NOMO-1 (cell line): ENCODE measurements around the gene ALAS2.
"Not testable (repeated sequence)": the region's sequence is repeated elsewhere in the genome, so short reads cannot be mapped to it uniquely, and the experiment has no call there.

ENCODE experiments used
- DNase-seq, 2 experiments: peaks; one replicate each; lab custom pipeline; 2025; ENCODE audit not compliant: unreplicated experiment in 2 of 2; lab: John Stamatoyannopoulos, UW

Gene ALAS2

DNA sequence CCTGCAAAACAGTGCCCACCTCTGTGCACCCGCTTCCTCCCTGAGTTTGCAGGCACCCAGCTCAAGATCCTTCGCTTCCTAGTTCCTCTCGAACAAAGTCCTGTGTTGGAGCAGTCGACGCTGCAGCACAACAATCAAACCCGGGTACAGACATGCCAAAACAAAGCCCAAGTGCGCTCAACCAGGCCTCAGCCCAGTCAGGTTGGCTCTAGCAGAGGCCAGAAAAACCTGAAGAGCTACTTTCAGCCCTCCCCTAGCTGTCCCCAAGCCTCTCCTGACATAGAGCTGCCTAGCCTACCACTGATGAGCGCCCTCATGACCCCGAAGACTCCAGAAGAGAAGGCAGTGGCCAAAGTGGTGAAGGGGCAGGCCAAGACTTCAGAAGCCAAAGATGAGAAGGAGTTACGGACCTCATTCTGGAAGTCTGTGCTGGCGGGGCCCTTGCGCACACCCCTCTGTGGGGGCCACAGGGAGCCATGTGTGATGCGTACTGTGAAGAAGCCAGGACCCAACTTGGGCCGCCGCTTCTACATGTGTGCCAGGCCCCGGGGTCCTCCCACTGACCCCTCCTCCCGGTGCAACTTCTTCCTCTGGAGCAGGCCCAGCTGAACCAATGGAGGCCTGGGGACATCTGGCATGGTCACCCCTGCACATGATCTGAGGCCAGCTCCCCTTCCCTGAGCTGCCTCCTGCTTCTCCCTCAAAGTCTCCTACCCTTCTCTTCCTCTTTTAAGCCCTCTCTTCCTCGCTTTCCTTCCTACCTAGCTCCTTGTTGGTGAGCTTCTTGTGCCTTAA, 23.8 kb downstream of the ALAS2 start:
- DNase-seq: no peak

- no peak for DNase-seq
Measured at GRCh38 chrX:55005256-55005655, 25.5 kb downstream of the ALAS2 start.

DNA sequence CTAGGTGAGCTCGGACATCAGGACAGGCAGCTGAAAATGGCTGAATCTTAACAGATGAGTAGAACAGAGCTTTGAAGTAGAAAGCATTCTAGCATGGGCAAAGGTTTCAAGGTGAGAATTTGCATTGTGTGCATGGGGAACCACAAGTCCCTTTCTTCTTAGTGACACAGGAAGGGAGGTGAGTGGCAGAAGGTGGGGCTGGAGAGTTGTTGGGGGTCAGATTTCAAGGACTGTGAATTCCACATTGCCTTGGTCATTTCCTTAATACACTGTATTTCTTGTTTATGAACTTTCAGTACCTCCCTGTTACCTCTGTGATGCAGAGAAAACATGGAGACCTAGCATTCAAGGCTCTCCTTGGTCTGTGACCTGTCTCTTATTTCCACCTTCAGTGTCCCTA, 26.5 kb downstream of the ALAS2 start:
- no peak for DNase-seq

DNA sequence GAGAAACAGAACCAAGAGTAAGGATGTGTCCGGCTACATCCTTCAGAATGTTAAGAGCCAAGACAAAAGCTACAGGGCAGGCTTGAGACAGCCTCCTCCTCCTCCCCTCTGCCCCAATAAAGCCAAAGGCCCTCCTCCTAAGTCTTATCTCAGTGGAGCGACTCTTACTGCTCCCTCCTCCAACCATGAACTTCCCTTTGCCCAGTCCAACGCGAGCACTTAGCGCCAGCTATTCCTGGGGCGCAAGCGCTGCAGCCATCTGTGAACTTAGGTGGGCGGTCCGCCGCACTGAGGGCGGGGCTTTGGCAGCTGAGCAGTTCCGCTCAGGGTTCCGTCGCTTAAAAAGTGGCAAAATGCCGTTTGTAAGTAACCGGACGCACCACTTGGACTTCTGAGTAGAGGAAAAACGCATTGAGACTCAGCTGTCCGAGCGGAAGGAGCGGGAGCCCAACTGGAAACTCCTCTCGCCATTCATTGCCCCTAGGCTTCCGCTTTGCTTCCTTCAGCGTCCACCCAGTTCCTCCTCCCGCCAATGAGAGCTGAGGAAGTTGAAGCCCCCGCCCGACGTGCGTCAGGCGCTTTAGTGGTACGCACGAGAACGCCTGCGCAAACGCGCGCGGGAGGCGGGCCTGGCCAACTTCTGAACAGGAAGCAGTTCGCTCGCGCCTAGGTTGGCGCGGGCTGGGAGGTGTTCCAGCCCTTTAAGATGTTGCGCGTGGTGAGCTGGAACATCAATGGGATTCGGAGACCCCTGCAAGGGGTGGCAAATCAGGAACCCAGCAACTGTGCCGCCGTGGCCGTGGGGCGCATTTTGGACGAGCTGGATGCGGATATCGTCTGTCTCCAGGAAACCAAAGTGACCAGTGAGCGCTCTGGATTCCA, 30.8 kb downstream of the ALAS2 start, which contains the start of gene APEX2:
Gene APEX2, plus strand, starts transcription at position 647 of the 882 bp plus-strand sequence. Its CDS starts 60 bp downstream, at position 707.
- DNase-seq: peak; percentile 86 to 88

DNA sequence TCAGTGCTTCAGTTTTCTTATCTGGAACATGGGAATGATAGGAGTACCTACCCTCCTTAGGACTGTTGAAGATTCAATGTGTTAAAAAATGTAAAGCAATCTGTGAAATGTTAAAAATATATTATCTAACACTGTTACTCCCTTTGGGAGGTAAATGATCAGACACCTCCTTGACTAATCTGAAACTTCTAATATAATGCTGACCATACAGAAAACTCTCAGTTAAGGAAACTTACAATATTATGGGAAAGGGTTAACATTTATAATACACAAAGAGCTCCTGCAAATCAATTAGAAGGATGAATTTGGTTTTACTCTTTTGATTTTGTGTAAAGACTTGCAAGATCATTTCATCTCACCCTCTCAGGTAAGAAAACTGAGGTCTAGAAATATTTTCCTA, 35.2 kb downstream of the ALAS2 start:
- DNase-seq: no peak

DNA sequence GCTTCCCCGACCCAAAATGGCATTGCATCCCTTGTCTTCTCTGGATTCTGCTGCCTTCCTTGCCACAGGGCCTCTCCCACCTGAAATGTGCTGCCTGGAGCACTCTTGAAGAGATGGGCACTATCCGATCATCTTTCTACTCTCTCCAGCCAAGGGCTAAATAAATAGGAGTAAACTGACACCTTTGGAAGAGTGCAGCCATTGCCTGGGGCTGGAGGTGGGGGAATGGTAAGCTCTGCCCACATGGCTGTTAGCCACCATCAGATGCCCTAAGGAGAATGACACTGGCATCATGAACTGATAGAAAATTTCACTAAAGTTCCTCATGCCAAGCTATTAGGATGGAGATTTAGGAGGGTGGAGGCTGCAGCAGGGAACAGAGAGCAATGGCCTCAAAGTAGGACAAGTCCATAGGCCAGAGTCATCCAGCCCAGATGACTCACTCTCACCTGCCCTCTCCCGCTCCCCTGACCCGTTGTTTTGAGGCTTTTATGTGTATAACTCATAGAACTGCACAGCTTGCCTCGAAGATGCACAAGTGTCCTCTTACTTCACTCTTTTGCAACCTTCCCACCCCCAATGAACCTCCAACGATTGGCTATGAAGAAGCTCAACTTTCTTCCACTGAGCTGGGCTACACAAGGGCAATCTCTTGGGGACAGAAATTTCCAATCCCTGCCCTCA, 36.0 kb downstream of the ALAS2 start:
- peak; percentile 24 to 30 for DNase-seq

- no peak for DNase-seq
Measured at GRCh38 chrX:54994099-54994498, 36.7 kb downstream of the ALAS2 start, which contains the start of gene PFKFB1. Gene PFKFB1, minus strand, starts transcription at chrX:54994188. Its CDS starts 181 bp downstream, at chrX:54994007.

DNA sequence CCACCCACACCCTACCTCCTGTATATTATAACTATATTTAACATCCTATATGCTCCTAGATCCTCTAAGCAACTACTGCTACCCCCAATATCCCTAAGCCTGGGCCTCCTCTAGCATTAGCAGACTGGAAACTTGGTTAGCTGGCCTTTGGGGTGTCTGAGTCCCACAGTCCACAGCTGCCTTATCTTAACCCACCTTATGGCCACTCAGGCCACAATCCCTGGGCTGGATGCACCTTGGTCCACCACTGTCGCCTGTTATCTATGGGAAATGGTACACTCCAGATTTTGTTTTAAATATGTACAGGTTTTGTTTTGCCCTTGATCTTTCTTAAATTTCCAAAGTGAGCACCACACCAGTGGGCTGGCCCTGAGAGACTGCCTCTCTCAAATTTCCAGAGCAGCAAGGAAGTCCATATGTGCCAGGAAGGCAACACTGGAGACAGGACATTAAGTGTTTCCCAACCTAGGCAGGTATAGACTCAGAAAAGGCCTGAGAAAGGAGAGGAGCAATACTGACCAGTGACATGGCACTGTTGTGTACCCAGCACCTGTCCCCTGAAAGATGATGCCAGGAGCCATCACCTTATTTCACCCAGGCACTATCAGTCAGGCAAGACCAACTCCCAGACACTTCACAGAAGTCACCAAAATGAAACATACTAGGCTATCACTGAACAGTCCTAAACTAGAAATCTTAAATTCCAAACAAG, 37.7 kb downstream of the ALAS2 start:
- DNase-seq: no peak

DNA sequence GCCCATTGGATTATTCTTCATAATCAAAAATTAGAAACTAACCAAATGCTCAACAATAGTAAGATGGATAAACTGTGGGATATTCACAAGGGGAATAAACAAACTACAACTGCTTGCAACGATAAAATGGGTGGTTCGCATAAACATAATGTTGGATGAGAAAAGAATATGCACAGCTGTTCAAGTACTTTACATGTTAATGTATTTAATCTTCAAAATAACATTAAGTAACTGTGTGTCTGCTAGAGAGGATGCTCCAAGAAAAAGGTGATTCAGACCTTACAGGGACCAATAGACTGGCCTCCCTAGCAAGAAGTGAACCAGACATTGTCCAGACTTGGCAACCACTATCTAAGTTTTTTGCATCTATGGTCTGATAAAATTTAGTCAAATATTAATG, 39.1 kb downstream of the ALAS2 start:
- DNase-seq: no peak

GRCh38 chrX:54983306-54983705, 47.5 kb downstream of the ALAS2 start:
- DNase-seq: not testable (repeated sequence)

GRCh38 chrX:54980334-54980733, 50.4 kb downstream of the ALAS2 start:
- peak in 1 of 2 experiments; percentile 7 for DNase-seq

DNA sequence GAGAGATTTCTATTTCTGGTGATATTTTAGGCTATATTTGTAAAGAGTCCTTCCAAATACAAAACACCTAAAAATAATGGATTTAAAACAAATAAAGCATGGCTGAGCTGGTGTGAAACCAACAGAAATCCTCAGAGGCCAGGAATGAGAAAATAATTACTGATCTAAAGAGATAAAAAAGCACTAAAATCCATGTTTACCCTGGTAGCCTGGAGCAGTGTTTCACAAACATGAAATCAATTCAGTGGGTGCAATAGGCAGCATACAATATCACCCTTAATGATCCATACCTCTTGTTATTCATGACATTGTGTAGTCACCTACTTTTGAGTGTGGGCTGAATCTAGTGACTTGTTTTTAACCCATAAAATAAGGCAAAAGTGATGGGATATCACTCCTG, 51.3 kb downstream of the ALAS2 start:
- DNase-seq: no peak

GRCh38 chrX:54978448-54978847, 52.3 kb downstream of the ALAS2 start:
- DNase-seq: no peak

- DNase-seq: no peak
Measured at GRCh38 chrX:54977387-54977786, 53.4 kb downstream of the ALAS2 start.

GRCh38 chrX:54964766-54965497, 65.8 kb downstream of the ALAS2 start:
- DNase-seq: no peak

- no peak for DNase-seq
Measured at GRCh38 chrX:54961750-54962149, 69.0 kb downstream of the ALAS2 start.
